SK-N-SH (cell line): ENCODE measurements around the gene GPER1. TPM values are rescaled to one million over a fixed set of nuclear protein-coding genes. Genes with fewer than 3 reads are reported as not detected.

ENCODE experiments used
- CTCF ChIA-PET: fragments of 300-600, 350-600 bp; formaldehyde crosslinking; extraction: SDS; loops from one replicate; lab custom pipeline; 2021; lab: Yijun Ruan, JAX
- POLR2A ChIA-PET: fragments of 350-600 bp; sonication (Branson Sonifier 250); formaldehyde crosslinking; extraction: SDS; loops from one replicate; lab custom pipeline; 2020; ENCODE audit warnings: antibody characterized with exemption, inconsistent platforms; lab: Yijun Ruan, JAX
- DNase-seq: peaks from one replicate; pipeline ENCODE4 v3.0.0; 2012
- H2AFZ ChIP-seq: fragments of 200-600 bp; sonication (generic); 2 replicates; pipeline ENCODE4 v1.8.1; 2016; ENCODE audit warnings: antibody characterized with exemption, mild to moderate bottlenecking, low read depth
- H3F3A ChIP-seq: fragments of 200-600 bp; sonication (generic); replicated peaks from 2 replicates; pipeline ENCODE3; 2016; ENCODE audit warnings: antibody characterized with exemption, mild to moderate bottlenecking; ENCODE audit not compliant: insufficient read depth
- H3K27ac ChIP-seq, 2 experiments: fragments of 200-500 bp in 1 of 2; fragments of 200-600 bp in 1 of 2; sonication (Bioruptor generic) in 1 of 2; sonication (generic), shearing (Covaris generic) in 1 of 2; 2 replicates each; pipeline versions ENCODE4 v1.5.1 to v1.6.1; 2014 to 2016; ENCODE audit warnings: low read depth in 2 of 2, inconsistent platforms in 1 of 2, low read length in 1 of 2, mild to moderate bottlenecking in 1 of 2, mixed read lengths in 1 of 2
- H3K27me3 ChIP-seq: fragments of 200-600 bp; sonication (generic), shearing (Covaris generic); 2 replicates; pipeline ENCODE4 v1.6.1; 2016; ENCODE audit warnings: mixed run types; ENCODE audit not compliant: insufficient read depth
- H3K36me3 ChIP-seq, 2 experiments: fragments of 200-500 bp in 1 of 2; fragments of 200-600 bp in 1 of 2; sonication (Bioruptor generic) in 1 of 2; sonication (generic) in 1 of 2; replicated peaks in 1 of 2; 2 replicates each; pipeline versions ENCODE3 to v1.5.1; 2014 to 2016; ENCODE audit warnings: low read length in 1 of 2, mild to moderate bottlenecking in 1 of 2; ENCODE audit not compliant: insufficient read depth in 2 of 2, control insufficient read depth in 1 of 2
- H3K4me1 ChIP-seq, 2 experiments: fragments of 200-500 bp in 1 of 2; fragments of 200-600 bp in 1 of 2; sonication (Bioruptor generic) in 1 of 2; sonication (generic), shearing (Covaris generic) in 1 of 2; 2 replicates each; pipeline versions ENCODE4 v1.5.1 to v1.6.1; 2014 to 2016; ENCODE audit warnings: low read depth in 1 of 2, low read length in 1 of 2, mixed run types in 1 of 2; ENCODE audit not compliant: insufficient read depth in 2 of 2, control insufficient read depth in 1 of 2
- H3K4me2 ChIP-seq: fragments of 200-600 bp; sonication (generic), shearing (Covaris generic); 2 replicates; pipeline ENCODE4 v1.6.1; 2017; ENCODE audit warnings: mixed run types
- H3K4me3 ChIP-seq, 2 experiments: fragments of 200-500 bp in 1 of 2; fragments of 200-600 bp in 1 of 2; sonication (Bioruptor generic) in 1 of 2; sonication (generic), shearing (Covaris generic) in 1 of 2; 2 replicates each; pipeline versions ENCODE4 v1.5.1 to v1.8.1; 2014 to 2016; ENCODE audit warnings: low read depth in 2 of 2, inconsistent platforms in 1 of 2, low read length in 1 of 2, mild to moderate bottlenecking in 1 of 2, mixed read lengths in 1 of 2, moderate library complexity in 1 of 2
- H3K79me2 ChIP-seq: fragments of 200-600 bp; sonication (generic); 2 replicates; pipeline ENCODE4 v1.8.1; 2017; ENCODE audit warnings: mild to moderate bottlenecking; ENCODE audit not compliant: insufficient read depth
- H3K9ac ChIP-seq: fragments of 200-600 bp; sonication (generic); 2 replicates; pipeline ENCODE4 v1.6.1; 2017; ENCODE audit warnings: mixed run types
- H3K9me2 ChIP-seq: fragments of 200-600 bp; sonication (generic); 2 replicates; pipeline ENCODE4 v1.6.1; 2017; ENCODE audit warnings: mixed run types
- H3K9me3 ChIP-seq: fragments of 200-600 bp; sonication (generic); 2 replicates; pipeline ENCODE4 v1.6.1; 2017; ENCODE audit warnings: mixed run types, mild to moderate bottlenecking, moderate library complexity
- H4K20me1 ChIP-seq: fragments of 200-600 bp; sonication (generic); 2 replicates; pipeline ENCODE4 v1.6.1; 2017; ENCODE audit warnings: mild to moderate bottlenecking, mixed run types; ENCODE audit not compliant: insufficient read depth
- CHD2 ChIP-seq: fragments of 150-350 bp; IDR thresholded peaks from 2 replicates; pipeline ENCODE4 v1.6.1; 2018; ENCODE audit warnings: low read length; ENCODE audit not compliant: partially characterized antibody
- ELF1 ChIP-seq: IDR thresholded peaks from 2 replicates; pipeline ENCODE4 v1.4.0; 2012
- EZH2phosphoT487 ChIP-seq: fragments of 200-600 bp; sonication (generic); IDR thresholded peaks from 2 replicates; pipeline ENCODE4 v1.6.1; 2017; ENCODE audit warnings: low read depth, mixed run types, mild to moderate bottlenecking, antibody characterized with exemption, moderate library complexity, borderline replicate concordance
- GATA2 ChIP-seq: sonication (generic); formaldehyde crosslinking; IDR thresholded peaks from 2 replicates; pipeline ENCODE4 v1.5.0; 2020; ENCODE audit warnings: mild to moderate bottlenecking, missing genetic modification reagents
- IRF3 ChIP-seq: fragments of 150-350 bp; IDR thresholded peaks from 2 replicates; pipeline ENCODE4 v1.6.1; 2016; ENCODE audit warnings: mild to moderate bottlenecking, low read depth, low read length
- MAX ChIP-seq: IDR thresholded peaks from 2 replicates; pipeline ENCODE4 v1.4.0; 2012; ENCODE audit warnings: low read depth
- RAD21 ChIP-seq: IDR thresholded peaks from 2 replicates; pipeline ENCODE4 v1.6.1; 2012; ENCODE audit warnings: mild to moderate bottlenecking, low read length
- RFX5 ChIP-seq: IDR thresholded peaks from 2 replicates; pipeline ENCODE4 v1.6.1; 2012; ENCODE audit warnings: mild to moderate bottlenecking, improper control_type of control experiment, low read length
- SIN3A ChIP-seq: IDR thresholded peaks from 2 replicates; pipeline ENCODE4 v1.6.1; 2012; ENCODE audit warnings: low read depth, mild to moderate bottlenecking, low read length, moderate library complexity, borderline replicate concordance
- SMC3 ChIP-seq: IDR thresholded peaks from 2 replicates; pipeline ENCODE4 v1.6.1; 2012; ENCODE audit warnings: low read depth, low read length, improper control_type of control experiment
- TAF1 ChIP-seq: IDR thresholded peaks from 2 replicates; pipeline ENCODE4 v1.6.1; 2012; ENCODE audit warnings: low read depth, mild to moderate bottlenecking, low read length, moderate library complexity, borderline replicate concordance
- TCF12 ChIP-seq: IDR thresholded peaks from 2 replicates; pipeline ENCODE4 v1.4.0; 2012
- USF2 ChIP-seq: fragments of 150-350 bp; IDR thresholded peaks from 2 replicates; pipeline ENCODE4 v1.6.1; 2017; ENCODE audit warnings: antibody characterized with exemption, low read length, low read depth, borderline replicate concordance
- YY1 ChIP-seq: IDR thresholded peaks from 2 replicates; pipeline ENCODE4 v1.4.0; 2012; ENCODE audit warnings: low read depth, mild to moderate bottlenecking
- WGBS: methylation state at CpG from one replicate; pipeline ENCODE4 v1.1.6; 2017; ENCODE audit warnings: low lambda C conversion rate; 5-methylcytosine and 5-hydroxymethylcytosine counted together
- polyA plus RNA-seq, 3 experiments: library from polyadenylated mRNA; depleted of rRNA; stranded (reverse); fragments of >200 nt; gene quantifications; 2 replicates each; pipeline ENCODE4 v1.2.3, GENCODE V29; 2012

Gene GPER1
- polyA plus RNA-seq, 1 of the 3 experiments (the other 2 are of a cell fraction), result 6.4 TPM

GRCh38 chr7:1090686-1091643 lies 3.1 kb downstream of the GPER1 start:
- H3K27me3 ChIP-seq, result no peaks in the 10 kb centered on the region
- H3F3A ChIP-seq, result peaks cover 22% of the 10 kb centered on the region
- H3K9me3 ChIP-seq, result no peaks in the 10 kb centered on the region
- peaks cover 29 to 40% of the 10 kb centered on the region in 2 experiments for H3K4me1 ChIP-seq
- H3K27ac ChIP-seq, result no peak overlapping the region
- H3K4me3 ChIP-seq, result no peak overlapping the region
- peaks cover 8% of the 10 kb centered on the region for H4K20me1 ChIP-seq
- no peak overlapping the region for H3K9ac ChIP-seq
- DNase-seq, result no peak
- POLR2A ChIA-PET, result no interaction called here
- 81% methylated on average over 28 of the region's 28 CpGs for WGBS
- H3K79me2 ChIP-seq, result peaks cover 27% of the 10 kb centered on the region; the same call in 1 of the 2 replicates
- no peak for TF ChIP-seq USF2
- no peak for TF ChIP-seq RAD21
- no peak for TF ChIP-seq ELF1
- no peak for TF ChIP-seq TAF1
- TF ChIP-seq YY1, result no peak
- no peak for TF ChIP-seq IRF3
- no peak for TF ChIP-seq EZH2phosphoT487
- TF ChIP-seq RFX5, result no peak
- no peak for TF ChIP-seq GATA2 (CRISPR knock-in tag)
- TF ChIP-seq CHD2, result no peak
- TF ChIP-seq SIN3A, result no peak
- TF ChIP-seq SMC3, result no peak
- TF ChIP-seq MAX, result no peak
- no peak for TF ChIP-seq TCF12
- CTCF ChIA-PET, result interaction anchor here (0.7 to 8.0 kb wide), 10 partner anchors 10 to 218 kb away, joined by 3 to 114 read pairs (median 4); partner anchors contain the start of gene GPR146
- H3K4me2 ChIP-seq, result no peak overlapping the region
- no peaks in the 10 kb centered on the region for H3K9me2 ChIP-seq
- no peak overlapping the region for H2AFZ ChIP-seq
- peaks cover 0 to 23% of the 10 kb centered on the region in 2 experiments for H3K36me3 ChIP-seq

GRCh38 chr7:1091644-1092027 lies 3.7 kb downstream of the GPER1 start:
- H3K9me3 ChIP-seq, result no peaks in the 10 kb centered on the region
- H3K9me2 ChIP-seq, result no peaks in the 10 kb centered on the region
- TF ChIP-seq GATA2 (CRISPR knock-in tag) (no peak), MAX (no peak)
- H3F3A ChIP-seq, result peaks cover 17% of the 10 kb centered on the region
- no peak overlapping the region for H3K27ac ChIP-seq
- H3K4me1 ChIP-seq, result peaks cover 28 to 44% of the 10 kb centered on the region in 2 experiments
- H3K27me3 ChIP-seq, result no peaks in the 10 kb centered on the region
- ChIA-PET POLR2A (no interaction called here), CTCF (interaction anchor here (0.7 to 8.0 kb wide), 7 partner anchors 11 to 219 kb away, joined by 3 to 114 read pairs (median 4); partner anchors contain the start of gene GPR146)
- no peak overlapping the region for H2AFZ ChIP-seq
- H3K4me2 ChIP-seq, result no peak overlapping the region
- H4K20me1 ChIP-seq, result peaks cover 15% of the 10 kb centered on the region
- DNase-seq, result no peak
- H3K36me3 ChIP-seq, result peaks cover 0 to 24% of the 10 kb centered on the region in 2 experiments
- H3K9ac ChIP-seq, result no peak overlapping the region
- peaks cover 31% of the 10 kb centered on the region; the same call in 1 of the 2 replicates for H3K79me2 ChIP-seq
- 98% methylated on average over 18 of the region's 18 CpGs for WGBS
- no peak overlapping the region for H3K4me3 ChIP-seq
